Epithelial cell of prostate (primary cell): ENCODE results near the gene ATP2B2.

Experiments
- DNase-seq: peaks from one replicate; pipeline ENCODE4 v3.0.0-alpha.2; 2011; ENCODE audit warnings: low read depth, low spot score
- H3K27ac ChIP-seq: fragments of 450-650 bp; 2 replicates; pipeline ENCODE4 v1.5.1; 2017; ENCODE audit warnings: mild to moderate bottlenecking

The ATP2B2 gene

DNA sequence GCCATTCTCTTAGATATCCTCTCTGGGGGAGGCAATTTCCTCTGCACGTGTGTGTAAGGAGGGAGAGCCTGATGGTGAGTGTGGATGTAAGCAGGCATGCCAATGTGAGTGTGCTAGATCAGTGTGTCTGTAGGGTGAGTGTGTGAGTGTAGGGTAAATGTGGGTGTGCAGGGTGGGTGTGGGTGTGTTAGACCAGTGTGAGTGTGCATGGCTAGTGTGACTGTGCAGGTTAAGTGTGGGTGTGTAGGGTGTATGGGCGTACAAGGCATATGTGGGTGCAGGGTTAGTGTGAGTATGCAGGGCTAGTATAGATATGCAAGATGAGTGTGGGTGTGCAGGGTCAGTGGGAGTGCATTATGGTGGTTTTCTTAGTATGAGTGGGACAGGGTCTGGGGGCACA, 48.4 kb downstream of the ATP2B2 start:
- no peak for DNase-seq
- no peak overlapping the region for H3K27ac ChIP-seq

DNA sequence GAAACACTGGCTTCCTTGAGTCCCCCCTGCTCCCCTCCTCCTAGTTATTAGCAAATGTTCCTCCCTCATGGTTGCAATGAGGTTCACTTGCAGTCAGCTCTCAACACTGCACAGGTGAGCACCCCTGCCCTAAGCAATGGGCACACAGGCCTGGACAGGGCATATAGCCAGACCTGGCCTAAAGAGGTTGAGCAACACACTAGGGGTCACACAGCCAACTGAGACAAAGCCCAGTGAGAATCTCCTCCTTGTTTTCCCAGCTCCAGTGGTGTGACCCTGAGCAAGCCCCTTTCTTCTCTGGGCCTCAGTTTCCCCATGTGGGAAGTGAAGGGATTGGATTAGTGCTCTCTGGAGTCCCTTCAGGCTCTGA, 49.9 kb downstream of the ATP2B2 start:
- DNase-seq: no peak
- no peak overlapping the region for H3K27ac ChIP-seq

DNA sequence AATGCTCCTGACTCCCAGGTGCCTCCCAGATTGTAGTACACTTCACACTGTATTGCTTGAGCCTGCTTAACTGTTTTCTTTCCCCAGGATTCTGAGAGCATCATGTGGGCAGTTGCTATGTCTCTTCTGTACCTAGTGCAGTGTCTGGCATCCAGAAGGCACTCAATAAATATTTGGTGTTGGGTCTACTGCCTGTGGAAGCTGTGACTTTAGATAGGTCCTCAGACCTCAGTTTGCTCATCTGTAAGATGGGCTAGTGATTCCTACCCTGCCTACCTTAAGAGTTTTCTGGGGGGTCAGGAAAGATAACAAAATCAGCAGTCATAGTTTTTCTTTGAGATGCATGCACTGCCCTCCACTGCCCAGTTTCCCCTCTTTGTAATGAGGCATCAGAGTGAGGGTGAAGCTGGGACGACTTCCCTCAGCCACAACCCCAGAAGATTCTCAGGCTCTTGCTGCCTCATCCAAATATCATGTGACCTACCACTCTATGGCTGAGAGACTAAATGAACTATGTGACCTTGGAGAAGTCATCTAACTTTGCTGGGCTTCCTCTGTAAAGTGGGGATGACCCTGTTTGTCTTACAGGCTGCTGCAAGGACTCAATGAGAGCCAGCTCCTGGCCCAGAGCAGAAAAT, 50.4 kb downstream of the ATP2B2 start:
- no peak overlapping the region for H3K27ac ChIP-seq

DNA sequence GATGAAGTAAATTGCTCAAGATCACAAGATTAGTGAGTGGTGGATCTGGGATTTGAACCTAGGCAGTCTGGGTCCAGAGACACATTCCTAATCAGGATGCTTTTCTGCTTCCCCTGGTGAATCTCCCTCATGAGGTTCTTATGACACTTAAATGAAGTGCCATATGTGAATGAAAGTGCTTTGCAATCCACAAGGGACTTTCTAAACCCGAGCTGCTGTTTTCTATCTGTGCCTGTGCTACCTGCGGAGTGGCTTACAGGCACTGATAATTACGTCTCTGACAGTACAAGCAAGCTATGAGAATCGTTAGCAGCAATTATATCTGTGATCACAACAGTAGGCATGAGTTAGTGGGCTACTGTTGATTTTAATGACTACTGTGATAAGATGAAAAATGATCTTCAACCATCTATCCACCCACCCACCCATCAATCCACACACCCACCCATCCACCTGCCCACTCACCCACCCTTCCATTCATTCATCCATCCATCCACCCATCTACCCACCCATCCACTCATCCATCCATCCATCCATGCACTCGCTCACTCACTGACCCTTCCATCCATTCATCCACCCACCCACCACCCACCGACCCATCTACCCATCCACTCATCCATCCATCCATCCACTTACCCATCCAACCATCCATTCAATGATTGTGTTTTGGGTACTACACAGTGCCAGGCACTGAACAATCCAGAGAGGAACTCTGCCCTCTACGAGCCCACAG, 51.8 kb downstream of the ATP2B2 start:
- no peak for DNase-seq
- H3K27ac ChIP-seq: no peak overlapping the region

More for the DNA sequence above, 50.4 kb downstream of the ATP2B2 start:
- DNase-seq: no peak

DNA sequence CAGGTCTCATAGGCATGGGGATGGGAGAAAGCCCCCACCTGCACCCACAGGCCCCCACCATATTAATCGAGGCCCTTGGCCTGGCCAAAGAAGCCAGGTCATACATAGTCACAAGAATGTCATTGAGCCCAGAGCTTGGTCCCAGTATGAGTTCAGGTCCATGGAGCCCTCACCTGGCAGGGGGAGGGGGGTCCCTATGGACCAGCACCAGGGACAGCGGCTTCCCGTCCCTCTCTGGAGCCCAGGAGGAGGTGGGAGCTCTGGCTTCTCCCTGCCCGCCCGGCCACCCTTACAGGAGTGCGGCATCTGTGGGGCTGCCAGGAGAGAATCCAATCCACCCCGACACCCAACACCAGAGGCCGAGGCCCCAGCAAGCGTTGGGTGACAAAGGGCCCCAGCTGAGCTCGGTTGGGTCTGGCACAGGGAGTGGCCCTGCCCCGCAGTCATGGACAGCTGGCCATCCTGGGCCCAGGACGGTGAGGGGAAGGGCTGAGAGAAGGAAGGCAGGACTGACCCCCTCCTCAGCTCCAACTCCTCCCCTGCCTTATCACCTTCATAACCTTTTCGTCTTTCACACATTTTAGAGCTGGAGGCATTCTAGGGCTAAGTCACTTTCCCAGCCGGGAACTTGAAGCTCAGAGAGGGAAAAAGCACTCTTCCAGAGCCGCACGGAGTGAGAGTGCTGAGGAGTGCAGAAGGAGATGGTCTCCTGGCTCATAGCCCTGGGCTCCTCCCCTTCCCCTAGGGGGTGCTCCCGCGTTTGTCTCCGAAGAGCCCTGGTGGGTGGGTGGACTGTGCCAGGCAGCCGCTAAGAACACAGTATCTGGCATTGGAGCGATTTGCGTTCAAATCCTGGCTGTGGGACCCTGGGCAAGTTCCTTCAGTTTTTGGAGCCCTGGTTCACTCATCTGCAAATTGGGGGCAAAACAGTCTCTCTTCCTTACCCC, 54.6 kb downstream of the ATP2B2 start:
- H3K27ac ChIP-seq: no peak overlapping the region
- DNase-seq: no peak

DNA sequence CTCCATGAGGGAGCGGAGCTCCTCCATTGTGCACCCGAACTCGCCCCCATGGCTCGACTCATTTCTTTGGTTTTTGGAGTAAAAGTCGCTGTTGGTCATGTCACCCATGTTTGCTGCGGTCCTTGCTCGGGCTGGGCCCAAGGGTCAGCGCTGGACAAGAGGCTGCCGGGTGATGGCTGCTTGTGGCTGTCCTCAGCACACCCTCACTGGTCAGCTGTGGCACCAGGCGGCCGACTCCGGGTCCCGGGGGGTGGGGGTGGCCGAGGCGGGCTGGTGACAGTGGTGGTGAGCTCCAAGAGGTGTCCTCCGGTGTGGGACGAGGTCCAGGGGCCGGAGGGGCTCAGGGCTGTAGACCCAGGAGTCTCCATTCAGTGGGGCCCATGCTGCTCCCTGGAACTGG, 56.0 kb downstream of the ATP2B2 start:
- no peak overlapping the region for H3K27ac ChIP-seq
- DNase-seq: no peak

DNA sequence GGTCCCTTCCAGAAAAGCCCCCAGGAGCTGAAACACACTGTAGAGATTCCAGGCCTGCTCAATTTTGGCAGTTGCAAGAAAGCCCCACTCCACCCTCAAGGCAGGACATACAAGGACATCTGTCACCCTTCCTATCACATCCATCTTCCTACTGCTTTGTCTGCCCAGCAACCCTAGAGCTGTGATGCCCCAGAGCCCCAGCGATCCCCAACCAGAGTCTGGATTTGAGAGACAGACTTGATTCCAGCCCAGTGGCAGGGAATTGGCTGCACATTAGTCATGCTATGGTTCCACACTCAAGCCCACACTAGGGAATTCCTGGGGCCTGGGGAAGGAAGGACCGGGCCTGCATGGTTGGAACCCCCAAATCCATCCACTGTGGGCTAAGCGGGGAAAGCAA, 56.8 kb downstream of the ATP2B2 start:
- H3K27ac ChIP-seq: no peak overlapping the region
- DNase-seq: no peak

DNA sequence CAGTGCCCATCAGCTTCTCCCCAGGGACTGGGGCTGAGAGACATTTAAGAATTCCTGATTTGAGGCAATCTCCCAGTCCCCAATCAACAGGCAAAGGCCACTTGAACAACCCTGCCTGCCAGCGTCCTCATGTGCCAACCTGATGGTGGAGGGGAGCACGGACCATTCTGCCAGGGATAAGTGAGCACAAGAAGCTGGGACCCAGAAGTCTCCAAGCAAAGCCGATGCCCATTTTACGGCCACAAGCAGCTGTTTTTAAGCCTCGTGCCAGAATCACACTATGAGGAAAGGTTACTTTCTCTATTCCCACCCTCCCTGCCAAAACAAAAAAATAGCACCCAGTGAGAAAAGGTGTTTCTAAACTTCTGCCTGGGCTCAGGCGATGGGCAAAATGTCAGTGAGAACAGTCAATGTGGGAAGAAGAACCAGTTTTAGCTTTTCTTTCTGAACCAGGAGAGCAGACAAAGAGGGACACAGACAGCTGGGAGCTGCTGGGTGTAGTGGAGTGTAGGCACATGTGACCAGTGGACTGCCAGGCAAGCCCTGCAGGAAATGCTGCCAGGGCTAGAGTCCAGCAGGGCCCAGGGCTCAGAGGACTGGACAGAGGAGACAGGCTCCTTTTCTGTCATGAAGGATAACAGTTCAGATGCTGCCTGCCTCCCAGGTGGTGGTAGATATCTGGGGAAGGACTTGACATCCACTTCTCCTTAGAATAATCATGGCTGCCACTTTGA, 57.7 kb downstream of the ATP2B2 start:
- H3K27ac ChIP-seq: no peak overlapping the region
- no peak for DNase-seq

DNA sequence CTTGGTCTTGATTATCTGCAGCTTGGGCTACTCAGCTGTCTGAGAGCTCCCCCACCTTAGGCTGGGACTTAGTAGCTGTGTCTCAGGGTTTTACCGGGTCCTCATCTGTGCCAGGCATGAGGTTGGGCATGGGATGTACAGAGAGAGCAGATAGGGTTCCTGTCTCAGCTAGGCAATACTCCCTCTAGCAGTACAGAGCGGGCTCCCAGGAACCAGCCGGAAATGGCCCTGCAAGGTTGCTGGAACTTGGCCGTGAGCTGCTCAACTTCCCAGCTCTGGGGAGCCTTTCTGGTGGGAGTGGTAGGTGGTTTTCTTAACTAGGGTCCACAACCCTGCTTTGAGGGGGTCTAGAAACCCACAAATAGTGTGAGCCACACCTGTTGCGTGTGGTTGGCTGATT, 58.3 kb downstream of the ATP2B2 start:
- DNase-seq: no peak

DNA sequence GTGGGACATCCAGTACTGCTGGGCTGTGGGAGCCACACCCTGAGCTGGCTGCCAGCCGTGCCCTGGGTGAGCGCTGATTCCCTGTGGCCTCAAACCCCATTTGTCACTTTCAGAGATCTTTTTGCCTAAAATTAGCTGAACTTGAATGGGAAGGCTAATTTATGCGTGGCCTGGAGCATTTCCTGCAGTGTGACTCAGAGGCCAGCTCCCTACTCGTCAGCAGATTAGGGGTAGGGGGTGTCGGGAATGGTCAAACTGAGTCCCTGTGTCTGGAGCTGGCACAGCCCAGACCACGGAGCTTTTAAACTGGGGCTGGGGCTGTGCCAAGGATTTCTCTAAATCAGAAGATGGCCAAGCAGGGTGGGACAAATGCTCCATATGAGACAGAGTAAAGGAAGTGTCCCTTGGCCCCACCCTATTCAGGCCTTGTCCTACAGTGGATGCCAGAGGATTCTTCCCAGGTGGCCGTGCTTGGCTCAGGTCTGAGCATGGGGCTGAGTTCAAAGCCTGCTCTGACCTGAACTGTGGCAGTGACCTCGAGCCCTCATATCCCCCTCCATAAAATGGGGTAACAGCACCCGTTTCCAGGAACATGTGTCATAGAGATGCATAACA, 59.7 kb downstream of the ATP2B2 start:
- DNase-seq: no peak
- no peak overlapping the region for H3K27ac ChIP-seq

More for the DNA sequence above, 58.3 kb downstream of the ATP2B2 start:
- H3K27ac ChIP-seq: no peak overlapping the region

DNA sequence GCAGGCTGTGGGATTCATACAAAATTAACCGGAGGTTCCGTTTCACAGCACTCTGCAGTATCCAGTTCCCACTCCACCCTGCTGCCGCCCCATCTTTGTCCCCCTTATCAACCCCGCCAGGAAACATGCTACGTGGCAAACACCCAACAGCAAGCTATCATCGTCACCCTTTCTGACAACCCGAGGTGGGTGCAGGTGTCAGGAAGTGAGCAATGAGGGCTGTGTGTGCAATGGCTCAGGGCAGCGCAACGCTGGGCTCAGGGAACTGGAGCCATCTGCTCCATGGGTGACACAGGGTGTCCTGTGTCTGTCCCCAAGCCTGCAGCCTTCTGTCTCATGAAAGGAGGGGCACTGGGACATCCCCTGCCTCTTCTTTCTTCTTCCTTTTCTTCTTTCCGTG, 60.9 kb downstream of the ATP2B2 start:
- no peak overlapping the region for H3K27ac ChIP-seq
- no peak for DNase-seq

DNA sequence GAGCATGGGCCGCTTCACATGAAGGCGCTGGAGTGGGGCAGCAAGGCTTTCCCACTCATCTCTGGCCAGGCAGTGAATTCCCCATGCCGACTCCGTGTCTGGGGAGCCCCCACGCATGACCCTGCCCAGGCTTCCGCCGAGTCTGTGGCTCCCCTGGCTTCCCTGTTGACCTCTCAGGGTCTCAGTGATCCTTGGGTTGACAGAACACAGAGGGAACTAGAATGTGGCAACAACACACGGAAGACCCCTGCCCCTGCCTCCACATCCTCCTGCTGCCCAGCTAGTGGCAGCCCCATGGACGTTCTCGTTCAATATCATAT, 61.3 kb downstream of the ATP2B2 start:
- H3K27ac ChIP-seq: no peak overlapping the region

DNA sequence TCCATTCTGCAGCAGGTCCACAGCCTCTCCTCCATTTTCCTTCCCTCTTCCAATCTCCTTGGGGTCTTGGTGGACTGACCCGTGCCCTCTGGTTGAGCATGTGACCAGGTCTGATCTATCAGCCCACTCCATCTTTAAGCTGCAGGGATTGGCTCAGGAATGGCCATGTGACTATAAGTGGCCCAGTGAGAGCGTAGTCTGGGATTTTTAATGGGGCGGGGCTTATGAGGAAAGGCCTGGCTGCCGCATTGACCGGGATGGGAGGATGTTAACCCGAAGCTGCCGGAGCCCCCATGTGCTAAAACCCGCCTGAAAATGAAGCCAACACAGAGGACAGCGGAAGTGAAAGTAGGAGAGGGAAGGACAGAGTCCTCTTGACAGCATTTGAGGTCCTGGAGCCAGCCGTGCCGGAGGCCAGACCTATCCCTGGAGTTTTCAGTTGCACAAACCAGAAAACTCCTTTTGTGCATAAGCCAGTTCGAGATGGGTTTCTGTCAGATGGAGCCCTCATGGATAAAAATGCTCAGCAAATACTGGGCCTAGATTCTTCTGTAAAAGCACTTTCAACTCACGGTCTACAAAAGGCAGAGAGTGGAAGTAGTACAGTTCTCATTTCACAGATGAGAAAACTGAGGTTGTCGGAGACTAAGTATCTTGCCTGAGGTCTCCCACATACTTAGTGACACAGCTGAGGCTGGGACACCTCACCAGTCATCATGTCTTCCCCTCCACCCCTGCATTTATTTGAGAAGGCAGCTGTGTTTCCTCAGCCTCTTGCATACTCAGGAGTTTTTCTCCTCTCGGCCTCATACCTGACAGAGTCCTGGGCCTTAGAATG, 61.9 kb downstream of the ATP2B2 start:
- no peak for DNase-seq
- no peak overlapping the region for H3K27ac ChIP-seq

More for the DNA sequence above, 61.3 kb downstream of the ATP2B2 start:
- DNase-seq: no peak

DNA sequence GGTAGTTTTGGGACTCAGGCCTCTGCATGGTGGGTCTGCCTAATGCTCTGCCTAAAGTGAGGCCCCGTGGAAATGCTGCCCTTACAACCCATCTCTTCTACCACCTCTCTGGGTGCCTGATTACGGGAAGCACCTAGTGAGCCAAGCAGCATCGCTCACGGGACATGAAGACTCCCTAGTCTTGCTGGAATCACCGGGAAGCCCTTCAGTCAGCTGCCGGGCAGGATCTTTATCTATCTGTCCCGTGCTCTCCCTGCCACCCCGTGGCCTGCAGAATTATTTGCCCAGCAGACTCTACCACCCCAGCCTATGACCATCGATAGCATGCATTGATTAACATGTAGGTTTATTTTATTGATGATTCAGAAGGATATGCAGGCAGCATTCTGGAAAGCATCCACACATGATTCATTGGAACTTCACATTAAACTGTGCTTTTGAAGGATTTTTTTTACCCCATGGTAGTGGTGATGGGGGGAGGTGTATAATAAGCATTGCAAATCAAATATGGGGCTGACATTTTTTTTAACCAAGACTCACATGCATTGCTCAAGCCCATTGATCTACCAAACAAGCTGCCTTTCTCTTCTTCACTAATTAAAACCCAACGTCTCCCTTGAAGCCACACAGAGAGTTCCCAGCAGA, 63.1 kb downstream of the ATP2B2 start:
- DNase-seq: no peak
- H3K27ac ChIP-seq: no peak overlapping the region

DNA sequence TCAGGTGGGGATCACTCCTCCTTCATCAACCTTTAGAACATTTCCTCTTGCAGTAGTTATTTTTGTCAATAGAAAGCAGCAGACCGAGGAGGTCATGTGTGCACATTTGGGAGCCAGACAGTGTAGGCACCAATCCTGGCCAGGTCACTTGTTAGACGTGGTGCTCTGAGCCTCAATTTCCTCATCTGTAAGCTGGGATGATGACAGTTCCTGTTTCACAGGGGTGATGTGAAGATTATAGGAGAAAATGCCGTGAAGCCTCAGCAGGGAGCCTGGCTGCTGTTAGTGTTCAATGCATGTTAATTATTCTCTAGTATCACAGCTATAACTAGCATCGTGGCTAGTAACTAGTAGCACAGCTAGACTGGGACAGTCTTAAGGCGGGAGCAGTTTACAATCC, 64.7 kb downstream of the ATP2B2 start:
- no peak for DNase-seq
- no peak overlapping the region for H3K27ac ChIP-seq

DNA sequence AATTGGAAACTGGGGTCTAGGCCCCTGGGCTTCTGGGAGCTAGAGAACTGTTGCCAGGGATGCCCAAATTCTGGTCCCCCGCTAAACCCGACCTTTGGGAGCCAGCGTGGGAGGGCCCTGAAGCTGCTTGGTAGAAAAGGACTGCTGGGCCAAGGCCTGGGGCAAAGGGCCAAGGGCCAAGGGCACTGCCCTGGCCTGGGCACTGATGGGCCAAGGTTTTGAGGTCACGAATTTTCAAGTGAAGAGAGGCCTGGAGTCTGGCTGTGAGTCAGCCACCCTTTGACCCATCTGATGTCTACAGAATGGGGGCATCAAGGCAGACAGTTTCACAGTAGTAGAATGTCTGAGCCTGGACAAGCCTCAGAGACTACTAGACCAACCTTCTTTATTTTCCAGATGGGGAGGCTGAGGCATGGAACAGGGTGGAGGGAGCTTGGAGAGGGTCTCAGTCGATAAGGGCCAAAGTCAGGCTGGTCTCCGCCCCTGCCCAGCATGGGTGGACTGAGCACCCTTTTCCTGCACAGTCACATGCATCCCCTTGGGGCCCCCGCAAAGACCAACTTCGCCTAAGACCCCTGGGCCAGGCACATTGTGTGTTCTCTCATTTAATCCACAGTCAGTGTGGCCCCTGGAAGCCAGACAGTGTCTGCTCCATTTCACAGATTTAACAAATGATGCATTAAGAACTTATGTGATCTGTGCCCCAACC, 66.3 kb downstream of the ATP2B2 start:
- DNase-seq: no peak
- no peak overlapping the region for H3K27ac ChIP-seq

DNA sequence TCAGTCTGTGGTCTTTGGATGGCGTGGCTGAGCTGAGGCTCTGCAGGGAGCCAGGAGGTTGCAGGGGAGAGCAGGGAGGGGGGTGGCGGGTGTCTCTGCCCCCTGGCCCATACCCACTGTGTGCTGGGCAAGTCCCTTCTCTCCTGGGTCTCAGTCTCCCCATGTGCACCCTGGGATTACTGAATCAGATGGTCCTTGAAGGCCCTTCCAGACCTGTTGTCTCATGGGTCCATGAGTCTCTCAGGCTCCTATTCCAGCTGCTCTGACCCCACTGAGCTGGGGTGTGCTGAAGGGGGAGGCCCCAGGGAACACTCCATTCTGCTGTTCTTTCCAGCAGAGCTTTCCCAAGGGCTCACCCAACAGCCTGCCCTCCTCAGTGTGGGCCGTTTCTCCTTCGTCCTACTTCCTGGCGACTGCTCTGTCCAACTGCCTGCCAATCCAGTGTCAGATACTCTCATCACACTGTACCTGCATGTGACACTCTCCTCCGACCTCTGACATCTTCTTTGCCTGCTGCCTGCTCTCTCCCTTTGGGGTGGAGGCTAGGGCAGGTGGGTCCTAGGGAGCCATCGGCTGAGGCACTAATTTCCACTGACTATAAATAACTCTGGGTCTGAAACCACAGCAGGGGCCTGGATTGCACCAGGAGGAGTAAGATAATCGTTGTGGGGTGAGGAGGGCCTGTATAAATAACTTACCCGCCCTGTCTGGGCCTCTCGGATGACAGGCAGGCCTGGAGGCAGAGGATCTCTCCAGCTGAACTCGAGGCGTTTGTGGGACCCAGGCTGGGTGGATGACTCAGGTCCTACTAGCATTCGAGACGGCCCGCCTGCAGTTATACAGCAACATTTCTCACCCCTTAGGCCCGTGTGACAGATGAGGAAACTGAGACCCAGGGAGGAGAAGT, 67.1 kb downstream of the ATP2B2 start:
- no peak for DNase-seq
- no peak overlapping the region for H3K27ac ChIP-seq
